ENCODE measurements around the gene PPP1R7. TPM values are rescaled to one million over a fixed set of nuclear protein-coding genes. Genes with fewer than 3 reads are reported as not detected.

The PPP1R7 gene
- total RNA-seq, 4 donors from 2014 or later = 37.8 to 104 (median 44.4) TPM

GRCh38 chr2:241177526-241178334 lies 27.5 kb downstream of the PPP1R7 start:
- 93% methylated on average over 10 of the region's 12 CpGs for WGBS
- TF ChIP-seq CTCF (IDR thresholded peaks at IDR 0.05) (no peak), EP300 (IDR thresholded peaks at IDR 0.05) (no peak), POLR2A (IDR thresholded peaks at IDR 0.05) (no peak), POLR2AphosphoS5 (IDR thresholded peaks at IDR 0.05) (no peak)
- H3K27ac ChIP-seq = no peak overlapping the region
- DNase-seq (ENCODE audit: low spot score in 2 of 2) = no peak
- H3K4me3 ChIP-seq = no peak overlapping the region
- peaks cover 5% of the 10 kb centered on the region for H3K4me1 ChIP-seq
- H3K36me3 ChIP-seq = peaks cover 49% of the 10 kb centered on the region
- no peaks in the 10 kb centered on the region for H3K27me3 ChIP-seq
- no peaks in the 10 kb centered on the region for H3K9me3 ChIP-seq

- Histone ChIP-seq H3K27me3 (no peaks in the 10 kb centered on the region), H3K36me3 (peaks cover 59% of the 10 kb centered on the region), H3K4me3 (no peak overlapping the region), H3K27ac (no peak overlapping the region), H3K9me3 (no peaks in the 10 kb centered on the region), H3K4me1 (no peaks in the 10 kb centered on the region)
- TF ChIP-seq CTCF (IDR thresholded peaks at IDR 0.05) (no peak), EP300 (IDR thresholded peaks at IDR 0.05) (no peak)
- WGBS = 74% methylated on average over 4 of the region's 4 CpGs
- no peak for DNase-seq (ENCODE audit: low spot score in 2 of 2)
These were observed 28.7 kb downstream of the PPP1R7 start for GRCh38 chr2:241178961-241179360.

GRCh38 chr2:241179899-241180298 lies 29.6 kb downstream of the PPP1R7 start:
- Histone ChIP-seq H3K27me3 (no peaks in the 10 kb centered on the region), H3K4me1 (no peaks in the 10 kb centered on the region), H3K27ac (no peak overlapping the region), H3K4me3 (no peak overlapping the region), H3K9me3 (no peaks in the 10 kb centered on the region), H3K36me3 (peaks cover 51% of the 10 kb centered on the region)
- TF ChIP-seq POLR2AphosphoS5 (IDR thresholded peaks at IDR 0.05) = no peak
- no peak for TF ChIP-seq POLR2A (IDR thresholded peaks at IDR 0.05)
- no peak for TF ChIP-seq EP300 (IDR thresholded peaks at IDR 0.05)
- TF ChIP-seq CTCF (IDR thresholded peaks at IDR 0.05) = no peak
- 68% methylated on average over 4 of the region's 4 CpGs for WGBS
- DNase-seq (ENCODE audit: low spot score in 2 of 2) = no peak

GRCh38 chr2:241180495-241180894 lies 30.2 kb downstream of the PPP1R7 start:
- H3K9me3 ChIP-seq = no peaks in the 10 kb centered on the region
- peaks cover 46% of the 10 kb centered on the region for H3K36me3 ChIP-seq
- no peaks in the 10 kb centered on the region for H3K27me3 ChIP-seq
- WGBS = 93% methylated on average over 9 of the region's 12 CpGs
- no peak overlapping the region for H3K4me3 ChIP-seq
- no peak for DNase-seq (ENCODE audit: low spot score in 2 of 2)
- H3K4me1 ChIP-seq = no peaks in the 10 kb centered on the region
- no peak for TF ChIP-seq POLR2AphosphoS5 (IDR thresholded peaks at IDR 0.05)
- no peak for TF ChIP-seq POLR2A (IDR thresholded peaks at IDR 0.05)
- TF ChIP-seq CTCF (IDR thresholded peaks at IDR 0.05) = no peak
- no peak for TF ChIP-seq EP300 (IDR thresholded peaks at IDR 0.05)
- no peak overlapping the region for H3K27ac ChIP-seq

GRCh38 chr2:241182126-241182525 lies 31.9 kb downstream of the PPP1R7 start:
- WGBS = 85% methylated on average over 2 of the region's 3 CpGs

More at GRCh38 chr2:241182126-241182525, 31.9 kb downstream of the PPP1R7 start:
- DNase-seq (ENCODE audit: low spot score in 2 of 2) = no peak
- Histone ChIP-seq H3K4me3 (no peak overlapping the region), H3K9me3 (no peaks in the 10 kb centered on the region), H3K27me3 (peaks cover 4% of the 10 kb centered on the region), H3K4me1 (no peaks in the 10 kb centered on the region), H3K27ac (no peak overlapping the region), H3K36me3 (peaks cover 33% of the 10 kb centered on the region)
- no peak for TF ChIP-seq POLR2A (IDR thresholded peaks at IDR 0.05)
- TF ChIP-seq CTCF (IDR thresholded peaks at IDR 0.05) = no peak
- no peak for TF ChIP-seq EP300 (IDR thresholded peaks at IDR 0.05)
